Transverse colon (tissue), 4 donors: ENCODE measurements around the gene LILRA6. TPM values are rescaled to one million over a fixed set of nuclear protein-coding genes. Genes with fewer than 3 reads are reported as not detected.
A peak's percentile ranks its signal among the peaks of the same experiment; 100 is the strongest.

Source experiments
- DNase-seq: peaks from one replicate; pipeline ENCODE4 v3.0.0-alpha.2; 2019
- H3K27ac ChIP-seq, 4 donors: fragments of 200-600 bp; sonication (generic); 2 replicates each; pipeline ENCODE4 v1.5.1; 2016 to 2018; ENCODE audit warnings: inconsistent platforms in 4 of 4
- H3K27me3 ChIP-seq: fragments of 200-600 bp; sonication (generic); 2 replicates; pipeline ENCODE4 v1.5.1; 2017; ENCODE audit warnings: inconsistent platforms
- H3K36me3 ChIP-seq, 4 donors: fragments of 200-600 bp; sonication (generic); 2 replicates each; pipeline ENCODE4 v1.5.1; 2017 to 2019; ENCODE audit warnings: inconsistent platforms in 4 of 4
- H3K4me1 ChIP-seq, 4 donors: fragments of 200-600 bp; sonication (generic); 2 replicates each; pipeline ENCODE4 v1.5.1; 2017 to 2020; ENCODE audit warnings: inconsistent platforms in 4 of 4
- H3K4me3 ChIP-seq, 4 donors: fragments of 200-600 bp; sonication (generic); 1 replicate in 1 of 4; 2 replicates in 3 of 4; pipeline versions ENCODE4 v1.5.1 to v1.6.1; 2017 to 2019; ENCODE audit warnings: inconsistent platforms in 4 of 4
- H3K9me3 ChIP-seq, 2 donors: fragments of 200-600 bp; sonication (generic); 2 replicates each; pipeline ENCODE4 v1.5.1; 2017 to 2019; ENCODE audit warnings: inconsistent platforms in 2 of 2
- EP300 ChIP-seq: sonication (generic); formaldehyde crosslinking; IDR thresholded peaks from one replicate; pipeline ENCODE4 v1.6.1; 2017; ENCODE audit warnings: antibody characterized with exemption, low read depth
- POLR2A ChIP-seq: fragments of 450-650 bp; IDR thresholded peaks from one replicate; pipeline ENCODE4 v1.6.1; 2016; ENCODE audit warnings: antibody characterized with exemption, mild to moderate bottlenecking, moderate library complexity
- POLR2AphosphoS5 ChIP-seq, 3 donors: sonication (generic); formaldehyde crosslinking; IDR thresholded peaks; one replicate each; pipeline ENCODE4 v1.6.1; 2016; ENCODE audit warnings: antibody characterized with exemption in 3 of 3
- WGBS, 2 donors: methylation state at CpG; one replicate each; pipeline ENCODE4 v1.1.5; 2018; ENCODE audit warnings: low coverage in 1 of 2; 5-methylcytosine and 5-hydroxymethylcytosine counted together
- in situ Hi-C, 4 donors: fragments of 200-750 bp; cut with MboI; loops; one replicate each; pipeline versions ENCODE4 v1.15.0 to v1.15.1; 2017; ENCODE audit warnings: low sequenced_read_pairs in 3 of 4, low pct_ligation_motif_present in 1 of 4, low pct_unique_long_range_greater_than_20kb in 1 of 4
- intact Hi-C: fragments of 100-400 bp; cut with DNase I; formaldehyde crosslinking; loops from one replicate; pipeline ENCODE4 v1.15.1; 2023; ENCODE audit warnings: low total_unique reads
- total RNA-seq, 4 donors: library from RNA; depleted of rRNA; stranded (reverse); fragments of >200 nt; gene quantifications; one replicate each; pipeline ENCODE4 v1.1.0, GENCODE V29; 2016
- TF ChIP-seq, protein P1 (sequence below), 5 experiments: fragments of 200-600 bp in 3 of 5; fragments of 450-650 bp in 2 of 5; sonication (generic) in 3 of 5; IDR thresholded peaks; 1 replicate in 2 of 5; 2 replicates in 3 of 5; pipeline ENCODE4 v1.5.1; 2016 to 2017; ENCODE audit warnings: antibody characterized with exemption in 5 of 5, inconsistent platforms in 3 of 5, mild to moderate bottlenecking in 2 of 5, moderate library complexity in 1 of 5

LILRA6 gene
- total RNA-seq, 4 donors from 2014 or later: 0.79 to 1.4 (median 1.1) TPM; not detected in 1

DNA sequence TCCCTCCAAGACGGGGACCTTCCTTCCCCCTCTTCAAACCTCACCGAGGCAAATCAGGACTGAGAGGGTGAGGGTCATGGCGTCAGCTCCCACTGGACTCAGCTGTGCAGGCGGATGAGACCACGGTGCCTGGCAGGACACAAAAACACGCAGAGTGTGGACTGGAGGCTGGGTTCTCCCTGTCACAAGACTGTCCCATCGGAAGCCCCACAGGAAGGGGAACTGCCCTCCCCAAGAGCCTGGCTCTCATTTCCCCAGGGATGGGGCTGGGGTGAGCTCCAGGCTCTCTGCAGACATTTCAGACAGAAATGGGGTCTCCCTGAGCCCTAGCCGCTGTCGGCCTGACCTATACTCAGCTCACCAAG is 14.5 kb upstream of the LILRA6 start, which contains the start of gene LILRB5:
LILRB5 (minus strand) TSS at position 158 of the 365 bp plus-strand sequence; CDS start at position 78, 80 bp downstream.
- Histone ChIP-seq H3K36me3 (no peaks in the 10 kb centered on the region), H3K27ac (peak within 1 kb of the TSS in 1 of 4 donors; percentile 21), H3K4me1 (no peaks in the 10 kb centered on the region), H3K9me3 (no peaks in the 10 kb centered on the region), H3K27me3 (peaks cover 28% of the 10 kb centered on the region), H3K4me3 (peak within 1 kb of the TSS in 1 of 4 donors; percentile 3)
- 77 to 93% methylated on average over 3 to 9 of the region's 9 CpGs for WGBS, 2 donors
- peak; percentile 25 for DNase-seq
- in situ Hi-C loops (no loop called here), intact Hi-C loops (no loop called here)
- TF ChIP-seq POLR2AphosphoS5 (IDR thresholded peaks at IDR 0.05) (no peak), POLR2A (no peak), EP300 (no peak)
- TF ChIP-seq, protein P1, sequence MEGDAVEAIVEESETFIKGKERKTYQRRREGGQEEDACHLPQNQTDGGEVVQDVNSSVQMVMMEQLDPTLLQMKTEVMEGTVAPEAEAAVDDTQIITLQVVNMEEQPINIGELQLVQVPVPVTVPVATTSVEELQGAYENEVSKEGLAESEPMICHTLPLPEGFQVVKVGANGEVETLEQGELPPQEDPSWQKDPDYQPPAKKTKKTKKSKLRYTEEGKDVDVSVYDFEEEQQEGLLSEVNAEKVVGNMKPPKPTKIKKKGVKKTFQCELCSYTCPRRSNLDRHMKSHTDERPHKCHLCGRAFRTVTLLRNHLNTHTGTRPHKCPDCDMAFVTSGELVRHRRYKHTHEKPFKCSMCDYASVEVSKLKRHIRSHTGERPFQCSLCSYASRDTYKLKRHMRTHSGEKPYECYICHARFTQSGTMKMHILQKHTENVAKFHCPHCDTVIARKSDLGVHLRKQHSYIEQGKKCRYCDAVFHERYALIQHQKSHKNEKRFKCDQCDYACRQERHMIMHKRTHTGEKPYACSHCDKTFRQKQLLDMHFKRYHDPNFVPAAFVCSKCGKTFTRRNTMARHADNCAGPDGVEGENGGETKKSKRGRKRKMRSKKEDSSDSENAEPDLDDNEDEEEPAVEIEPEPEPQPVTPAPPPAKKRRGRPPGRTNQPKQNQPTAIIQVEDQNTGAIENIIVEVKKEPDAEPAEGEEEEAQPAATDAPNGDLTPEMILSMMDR (IDR thresholded peaks at IDR 0.05): no peak

- Histone ChIP-seq H3K4me3 (peak overlapping the region in 1 of 4 donors; percentile 3), H3K27ac (peak overlapping the region in 1 of 4 donors; percentile 21), H3K4me1 (no peaks in the 10 kb centered on the region), H3K27me3 (peaks cover 29% of the 10 kb centered on the region), H3K36me3 (no peaks in the 10 kb centered on the region), H3K9me3 (no peaks in the 10 kb centered on the region)
- no peak for DNase-seq
- intact Hi-C loops (no loop called here), in situ Hi-C loops (no loop called here)
- WGBS, 2 donors: 70% methylated on average over 19 of the region's 19 CpGs; no CpG with 5 or more reads in 1 of the 2 donors
- TF ChIP-seq POLR2AphosphoS5 (IDR thresholded peaks at IDR 0.05) (no peak), POLR2A (no peak), EP300 (no peak)
- TF ChIP-seq, protein P1 (IDR thresholded peaks at IDR 0.05): no peak
These were observed 13.9 kb upstream of the LILRA6 start for GRCh38 chr19:54256250-54257115.

DNA sequence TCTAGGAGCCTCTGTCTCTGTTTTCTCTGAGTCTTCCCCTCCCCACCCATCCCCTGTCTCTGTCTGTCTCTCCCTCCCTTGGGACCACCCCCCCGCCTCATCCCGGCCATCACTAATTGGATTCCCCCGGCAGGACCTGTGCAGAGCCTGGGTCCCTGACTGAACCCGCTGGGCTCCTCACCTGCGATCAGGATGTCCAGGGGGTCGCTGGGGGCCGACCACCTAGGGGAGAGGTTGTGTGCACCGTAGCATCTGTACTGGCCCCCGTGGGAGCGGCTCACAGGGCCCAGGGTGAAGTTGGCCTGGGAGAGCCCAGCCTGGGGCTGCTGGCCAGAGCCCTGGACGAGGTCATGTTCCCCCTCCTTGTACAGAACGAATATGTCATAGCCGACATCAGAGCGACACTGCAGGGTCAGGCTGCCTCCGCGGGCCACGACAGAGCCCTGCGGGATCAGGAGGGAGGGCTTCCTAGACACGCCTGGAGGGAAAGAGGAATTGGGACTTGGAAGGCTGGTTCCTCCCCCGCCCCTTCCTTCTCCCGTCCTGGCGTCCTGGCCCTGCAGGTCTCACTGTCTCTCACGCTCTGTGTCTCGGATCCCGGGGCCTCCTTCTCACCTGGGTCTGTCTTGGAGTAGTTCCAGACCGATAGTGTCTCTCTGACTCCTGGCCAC is 12.7 kb upstream of the LILRA6 start:
- intact Hi-C loops: no loop called here

More for the DNA sequence above, 12.7 kb upstream of the LILRA6 start:
- no peaks in the 10 kb centered on the region for H3K4me1 ChIP-seq
- no peaks in the 10 kb centered on the region for H3K9me3 ChIP-seq
- H3K36me3 ChIP-seq: no peaks in the 10 kb centered on the region
- H3K4me3 ChIP-seq: no peak overlapping the region
- in situ Hi-C loops: no loop called here
- H3K27me3 ChIP-seq: peaks cover 29% of the 10 kb centered on the region
- WGBS, 2 donors: 57% methylated on average over 26 of the region's 26 CpGs; no CpG with 5 or more reads in 1 of the 2 donors
- no peak for TF ChIP-seq EP300
- TF ChIP-seq POLR2A: no peak
- TF ChIP-seq POLR2AphosphoS5 (IDR thresholded peaks at IDR 0.05): no peak
- TF ChIP-seq, protein P1 (IDR thresholded peaks at IDR 0.05): no peak
- H3K27ac ChIP-seq: no peak overlapping the region
- DNase-seq: no peak
